ENCODE results near the gene BDKRB2.

BDKRB2 gene

DNA sequence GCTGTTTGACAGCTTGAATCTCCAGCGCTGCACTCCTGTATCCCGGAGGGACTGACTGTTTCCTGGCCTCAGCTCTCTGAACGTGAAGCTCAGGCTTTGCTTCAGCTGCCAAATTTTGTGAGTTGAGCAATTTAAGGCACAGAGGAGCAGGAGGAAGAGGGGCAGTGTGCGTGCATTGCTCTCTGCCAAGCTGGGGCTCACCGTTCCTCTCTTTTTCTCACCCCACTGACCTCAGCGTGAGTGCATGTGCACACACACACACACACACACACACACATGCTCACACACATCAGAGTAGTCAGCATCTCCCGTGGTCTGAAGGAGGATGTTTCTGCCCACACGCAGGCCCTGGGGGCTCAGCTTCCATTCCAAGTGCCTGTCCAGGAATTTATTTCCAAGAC, 27.8 kb upstream of the BDKRB2 start:
- peak; percentile 75 for DNase-seq

GRCh38 chr14:96177766-96178375, 26.8 kb upstream of the BDKRB2 start:
- no peak for DNase-seq

- no peak for DNase-seq
Measured at GRCh38 chr14:96178461-96179321, 25.9 kb upstream of the BDKRB2 start.

GRCh38 chr14:96180043-96180874, 24.4 kb upstream of the BDKRB2 start:
- no peak for DNase-seq

DNA sequence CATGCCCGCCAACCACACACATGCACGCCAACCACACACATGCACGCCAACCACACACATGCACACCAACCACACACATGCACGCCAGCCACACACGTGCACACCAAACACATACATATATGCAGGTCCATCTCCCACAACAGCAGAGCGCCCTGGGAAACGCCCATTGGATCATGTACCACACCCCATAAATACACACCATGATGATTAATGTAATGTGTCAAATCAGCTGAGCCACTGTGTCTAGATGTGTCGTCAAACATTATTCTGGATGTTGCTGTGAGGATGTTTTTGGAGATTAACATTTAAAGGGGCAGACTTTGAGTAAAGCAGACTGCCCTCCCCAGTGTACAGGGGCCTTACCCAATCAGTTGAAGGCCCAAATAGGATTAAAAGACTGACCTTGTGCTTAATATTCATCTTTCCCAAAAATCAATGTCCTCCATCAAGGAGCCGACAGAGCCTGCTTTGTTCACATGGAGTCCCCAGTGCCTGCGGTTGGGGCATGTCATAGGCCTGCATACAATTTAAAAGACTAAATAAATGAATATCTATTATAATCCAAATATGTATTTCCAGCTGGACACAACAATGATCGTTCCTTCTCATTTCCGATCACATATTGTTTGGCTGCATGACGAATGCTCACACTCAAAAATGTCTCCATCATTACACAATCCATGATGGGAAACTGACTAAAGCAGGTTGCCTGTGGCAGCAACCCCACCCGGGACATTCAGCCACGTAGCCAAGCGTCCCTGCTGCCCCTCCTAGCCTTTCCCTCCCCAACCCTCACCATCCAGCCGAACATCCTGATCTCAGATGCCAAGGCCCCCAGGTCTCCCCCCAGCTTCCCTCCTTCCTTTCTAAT, 23.2 kb upstream of the BDKRB2 start:
- DNase-seq, result no peak

- DNase-seq, result no peak
Measured at GRCh38 chr14:96182546-96182945, 22.1 kb upstream of the BDKRB2 start.

DNA sequence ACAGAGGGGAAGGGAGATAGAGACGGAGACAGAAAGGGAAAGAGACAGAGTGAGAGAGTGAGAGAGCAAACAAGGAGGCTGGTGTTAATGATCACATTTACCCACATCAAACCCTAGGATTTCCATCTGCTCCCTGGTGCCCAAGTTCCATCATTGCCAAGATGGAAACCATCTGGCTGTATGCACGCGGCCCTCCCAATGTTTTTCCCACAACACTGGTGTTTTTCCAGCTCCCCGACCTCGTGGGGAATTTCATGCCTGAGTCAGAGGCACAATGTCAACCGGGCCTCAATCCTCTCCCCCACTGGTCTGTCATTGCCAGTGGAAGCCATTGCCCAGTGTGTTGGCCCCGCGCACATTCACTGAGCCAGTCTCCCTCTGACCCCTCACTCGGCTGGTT, 19.9 kb upstream of the BDKRB2 start:
- DNase-seq, result no peak

GRCh38 chr14:96187216-96188031, 17.2 kb upstream of the BDKRB2 start:
- DNase-seq, result no peak

DNA sequence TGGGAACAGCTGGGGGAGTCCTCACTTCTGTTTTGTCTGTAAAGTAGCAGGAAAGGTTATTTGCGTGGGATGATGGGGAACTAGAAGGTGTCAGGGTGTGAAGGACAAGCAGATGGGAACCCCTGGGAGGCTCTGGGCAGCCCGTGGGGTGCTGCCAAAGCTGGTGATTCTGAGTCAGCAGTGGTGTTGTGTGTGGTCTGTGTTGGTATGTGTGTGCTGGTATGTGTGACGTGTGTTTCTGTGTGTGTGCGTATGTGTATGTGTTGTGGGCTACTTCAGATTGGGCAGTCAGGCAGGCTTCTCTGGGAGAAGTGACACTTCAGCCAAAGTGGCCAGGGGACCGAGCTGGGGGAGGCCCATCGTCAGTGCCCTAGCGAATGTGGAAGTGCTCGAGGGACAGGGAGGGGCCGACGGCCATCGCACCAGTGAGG, 15.3 kb upstream of the BDKRB2 start:
- DNase-seq, result no peak

GRCh38 chr14:96191353-96191752, 13.3 kb upstream of the BDKRB2 start:
- DNase-seq, result peak; percentile 84

GRCh38 chr14:96191841-96192462, 12.7 kb upstream of the BDKRB2 start:
- no peak for DNase-seq

DNA sequence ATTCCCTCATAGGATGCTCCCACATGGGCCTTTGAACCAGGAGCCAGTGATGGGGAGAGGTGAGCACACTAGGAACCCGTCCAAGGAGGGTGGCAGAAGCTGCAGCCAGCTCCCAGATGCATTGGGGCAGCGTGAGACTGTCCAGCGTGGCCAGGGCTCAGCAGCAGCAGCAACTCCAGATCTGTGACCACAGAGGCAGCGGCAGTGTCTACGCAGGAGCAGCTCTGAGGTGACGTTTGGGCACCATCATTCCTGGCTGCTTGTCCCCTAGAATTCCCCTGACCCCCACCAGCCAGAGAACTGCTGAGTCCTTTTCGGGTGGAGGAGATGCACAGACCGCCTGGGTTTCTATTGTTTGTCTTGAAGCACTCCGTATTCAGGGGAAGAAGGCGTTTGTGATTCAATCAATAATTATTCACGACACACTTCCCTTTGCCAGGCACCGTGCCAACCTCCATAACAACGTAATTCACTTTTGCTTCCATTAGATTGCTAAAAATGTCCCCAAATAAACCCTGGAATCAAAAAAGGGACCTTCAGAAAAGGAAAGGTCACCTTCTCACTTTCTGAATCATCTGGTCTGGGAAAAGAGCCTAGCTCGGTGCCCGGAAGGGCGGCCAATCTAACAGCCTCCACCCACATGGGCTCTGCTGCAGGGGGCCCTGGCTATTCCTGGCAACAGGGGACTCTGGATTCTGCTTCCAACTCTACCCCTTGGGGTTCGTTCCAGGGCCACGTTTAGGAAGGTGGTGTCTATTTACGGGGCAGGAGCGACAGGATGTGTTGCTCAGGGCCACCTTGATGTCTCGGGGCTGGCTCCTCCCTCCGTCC, 11.4 kb upstream of the BDKRB2 start:
- DNase-seq, result no peak

DNA sequence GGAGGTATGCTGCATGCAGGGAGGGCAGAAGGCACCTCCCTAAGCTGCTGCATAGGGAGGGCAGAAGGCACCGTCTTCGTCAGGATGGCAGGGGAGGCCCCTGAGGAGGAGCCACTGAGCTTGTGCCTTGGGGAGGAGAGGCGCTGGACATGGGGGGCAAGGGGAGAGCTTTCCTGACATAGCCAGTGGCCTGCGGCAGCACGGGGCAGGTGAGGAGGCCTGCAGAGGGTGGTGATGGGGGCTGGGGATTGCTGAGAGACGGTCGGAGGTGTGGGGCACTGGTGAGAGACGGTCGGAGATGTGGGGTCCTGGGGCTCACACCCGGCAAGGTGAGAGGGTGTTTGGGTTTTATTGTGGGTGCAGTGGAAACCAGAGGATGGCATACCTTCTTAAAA, 10.4 kb upstream of the BDKRB2 start:
- no peak for DNase-seq

- DNase-seq, result no peak
Measured at GRCh38 chr14:96194657-96195431, 9.8 kb upstream of the BDKRB2 start.

DNA sequence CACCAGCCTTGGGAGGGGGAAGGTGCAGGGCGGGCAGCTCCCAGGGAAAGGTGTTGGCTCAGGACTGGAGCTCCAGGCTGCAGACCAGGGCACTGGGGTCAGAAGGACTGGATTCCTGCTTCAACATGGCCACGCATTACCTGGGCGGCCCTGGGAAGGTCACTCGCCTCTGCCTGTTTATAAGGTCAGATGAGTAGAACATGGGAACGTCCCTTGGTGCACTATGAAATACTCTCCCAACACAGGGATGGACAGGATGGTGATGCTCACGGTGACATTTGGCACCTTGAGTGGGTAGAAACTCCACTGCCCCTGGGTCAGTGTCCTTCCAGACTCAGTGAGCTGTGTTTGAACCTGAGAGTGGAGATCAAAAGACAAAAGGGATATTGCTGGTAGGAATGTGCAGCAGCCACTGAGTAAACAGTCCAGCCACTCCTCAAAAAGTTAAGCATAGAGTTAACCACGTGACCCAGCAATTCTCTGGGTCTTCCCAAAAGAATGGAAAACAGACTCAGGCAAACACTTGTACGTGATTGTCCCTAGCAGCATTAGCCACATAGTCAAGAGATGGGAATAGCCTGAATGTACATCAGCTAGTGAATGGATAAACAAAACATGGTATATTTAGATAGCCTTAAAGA, 9.1 kb upstream of the BDKRB2 start:
- DNase-seq, result no peak

- DNase-seq, result no peak
Measured at GRCh38 chr14:96197163-96197852, 7.3 kb upstream of the BDKRB2 start.

DNA sequence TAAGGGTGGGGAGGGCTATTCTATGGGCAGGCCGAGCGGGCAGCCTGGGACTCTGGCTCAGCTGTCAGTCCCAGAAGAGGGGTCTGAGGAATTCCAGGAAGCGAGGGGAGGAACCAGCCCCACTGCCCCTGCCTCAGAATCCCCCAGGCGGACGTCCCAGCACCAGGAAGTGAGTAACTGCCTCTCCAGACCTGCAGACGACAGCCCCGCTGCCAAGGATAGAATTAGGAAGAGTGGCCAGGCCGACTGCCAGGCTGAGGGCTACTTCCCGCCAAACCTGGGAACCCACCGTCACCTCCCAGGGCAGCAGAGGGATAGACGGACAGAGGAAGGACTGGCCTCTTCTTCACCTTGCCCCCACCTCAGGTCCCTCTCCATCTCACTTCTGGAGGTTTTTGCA, 6.7 kb upstream of the BDKRB2 start:
- no peak for DNase-seq

GRCh38 chr14:96198430-96199130, 6.1 kb upstream of the BDKRB2 start:
- no peak for DNase-seq

Measured in right hindlimb (tissue), 1 donor.